Esophagus (tissue), 2 donors: ENCODE measurements around the gene GLOD4. TPM values are rescaled to one million over a fixed set of nuclear protein-coding genes. Genes with fewer than 3 reads are reported as not detected.

Experiments
- H3K27ac ChIP-seq, 2 donors: one replicate each; pipeline ENCODE4 v1.5.1; 2013; ENCODE audit warnings: low read depth in 2 of 2, mild to moderate bottlenecking in 2 of 2, inconsistent platforms in 1 of 2, low read length in 1 of 2, moderate library complexity in 1 of 2
- H3K27me3 ChIP-seq, 2 donors: one replicate each; pipeline ENCODE4 v1.6.1; 2013; ENCODE audit warnings: low read length in 2 of 2, control low read depth in 1 of 2, mild to moderate bottlenecking in 1 of 2; ENCODE audit not compliant: insufficient read depth in 2 of 2, control insufficient read depth in 1 of 2
- H3K36me3 ChIP-seq, 2 donors: one replicate each; pipeline ENCODE4 v1.6.1; 2013; ENCODE audit warnings: low read length in 1 of 2; ENCODE audit not compliant: control insufficient read depth in 2 of 2, insufficient read depth in 2 of 2
- H3K4me1 ChIP-seq, 2 donors: one replicate each; pipeline ENCODE4 v1.6.1; 2013; ENCODE audit warnings: low read length in 1 of 2; ENCODE audit not compliant: control insufficient read depth in 2 of 2, insufficient read depth in 2 of 2
- H3K4me3 ChIP-seq, 2 donors: one replicate each; pipeline ENCODE4 v1.5.1; 2013; ENCODE audit warnings: low read length in 2 of 2, mild to moderate bottlenecking in 2 of 2, low read depth in 1 of 2, moderate library complexity in 1 of 2
- H3K9me3 ChIP-seq, 2 donors: one replicate each; pipeline ENCODE4 v1.6.1; 2013; ENCODE audit warnings: mild to moderate bottlenecking in 2 of 2, low read depth in 1 of 2, low read length in 1 of 2, moderate library complexity in 1 of 2; ENCODE audit not compliant: control insufficient read depth in 2 of 2, insufficient read depth in 1 of 2
- WGBS, 2 donors: extraction: QIAGEN DNeasy Blood & Tissue Kit; methylation state at CpG; one replicate each; pipeline ENCODE4 v1.1.7; 2013; 5-methylcytosine and 5-hydroxymethylcytosine counted together
- polyA plus RNA-seq, 2 donors: library from polyadenylated mRNA; stranded (reverse); fragments of 200-250 nt; gene quantifications; one replicate each; pipeline ENCODE4 v1.2.3, GENCODE V29; 2013
- donor health status: healthy with polysubstance abuse.
- donor health status: Bipolar disorder and iron deficiency.

The GLOD4 gene
- polyA plus RNA-seq, 2 donors, result 20.8 to 34.3 TPM

DNA sequence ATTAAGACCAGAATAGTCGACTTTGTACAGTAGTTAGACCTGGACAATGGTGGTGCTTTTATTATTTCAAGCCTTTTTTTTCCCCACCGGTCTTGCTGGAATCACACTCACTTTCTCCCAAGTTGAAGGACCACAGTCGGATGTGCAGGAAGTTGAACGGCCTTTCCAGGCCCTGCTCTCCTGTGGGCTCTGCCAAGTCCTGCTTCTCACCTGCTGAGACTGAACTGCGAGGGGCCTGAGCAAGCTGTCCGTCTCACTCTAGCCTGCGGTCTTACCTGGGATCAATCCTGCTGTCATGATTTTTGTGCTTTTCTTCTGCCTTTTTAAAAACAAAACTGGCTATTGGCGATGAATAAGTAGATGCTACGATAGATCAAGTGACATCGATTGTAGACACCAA is 48.3 kb downstream of the GLOD4 start:
- no peaks in the 10 kb centered on the region for H3K27me3 ChIP-seq
- H3K36me3 ChIP-seq, result peaks cover 0 to 3% of the 10 kb centered on the region in 2 donors
- WGBS, 2 donors, result 62% methylated on average over 10 of the region's 10 CpGs
- H3K4me3 ChIP-seq, result peak overlapping the region in 1 of 2 donors; percentile 74
- H3K4me1 ChIP-seq, result peaks cover 0 to 7% of the 10 kb centered on the region in 2 donors
- no peaks in the 10 kb centered on the region for H3K9me3 ChIP-seq
- peak overlapping the region in 1 of 2 donors; percentile 90 for H3K27ac ChIP-seq

DNA sequence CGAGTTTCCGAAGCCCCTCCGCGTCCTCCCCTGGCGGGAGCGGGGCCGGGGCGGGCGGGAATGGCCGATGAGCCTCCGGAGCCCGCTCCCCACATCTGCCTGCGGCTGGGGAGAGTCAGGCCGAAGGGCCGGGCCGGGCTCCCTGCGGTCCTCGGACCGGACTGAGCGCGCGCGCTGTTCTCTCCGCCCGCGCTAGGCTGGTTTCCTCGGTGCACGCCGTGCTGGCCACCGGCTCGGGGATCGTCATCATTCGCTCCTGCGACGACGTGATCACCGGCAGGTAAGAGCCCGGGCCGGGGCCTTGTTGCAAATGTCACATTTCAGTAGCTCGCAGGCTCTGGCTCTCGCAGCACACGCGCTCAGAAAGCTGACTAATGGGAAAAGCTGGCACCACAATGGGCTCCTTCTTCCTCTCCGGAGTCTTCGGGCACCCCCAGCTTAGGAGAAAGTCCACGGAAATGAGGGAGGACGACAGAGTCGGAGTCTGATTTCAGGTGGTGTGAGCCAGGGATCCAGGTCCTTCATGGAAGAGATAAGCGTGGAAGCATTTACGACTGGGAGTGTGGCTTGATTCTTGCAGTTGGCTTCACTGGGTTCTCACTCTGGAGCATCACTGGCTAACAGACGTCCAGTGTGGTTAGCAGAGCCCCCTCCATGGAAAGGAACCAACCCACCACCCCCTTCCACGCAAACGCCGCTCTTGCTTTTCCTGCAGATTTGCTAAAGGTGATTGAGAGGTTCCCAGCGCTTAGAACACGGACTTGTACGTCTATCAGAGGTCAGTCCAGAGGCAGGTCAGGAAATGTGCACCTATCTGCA is 49.0 kb downstream of the GLOD4 start:
- Histone ChIP-seq H3K9me3 (no peaks in the 10 kb centered on the region), H3K36me3 (peaks cover 0 to 3% of the 10 kb centered on the region in 2 donors), H3K27me3 (no peaks in the 10 kb centered on the region), H3K4me3 (peak overlapping the region; percentile 74 to 76), H3K27ac (peak overlapping the region; percentile 81 to 90), H3K4me1 (peaks cover 0 to 7% of the 10 kb centered on the region in 2 donors)
- 5 to 6% methylated on average over 57 of the region's 57 CpGs for WGBS, 2 donors

DNA sequence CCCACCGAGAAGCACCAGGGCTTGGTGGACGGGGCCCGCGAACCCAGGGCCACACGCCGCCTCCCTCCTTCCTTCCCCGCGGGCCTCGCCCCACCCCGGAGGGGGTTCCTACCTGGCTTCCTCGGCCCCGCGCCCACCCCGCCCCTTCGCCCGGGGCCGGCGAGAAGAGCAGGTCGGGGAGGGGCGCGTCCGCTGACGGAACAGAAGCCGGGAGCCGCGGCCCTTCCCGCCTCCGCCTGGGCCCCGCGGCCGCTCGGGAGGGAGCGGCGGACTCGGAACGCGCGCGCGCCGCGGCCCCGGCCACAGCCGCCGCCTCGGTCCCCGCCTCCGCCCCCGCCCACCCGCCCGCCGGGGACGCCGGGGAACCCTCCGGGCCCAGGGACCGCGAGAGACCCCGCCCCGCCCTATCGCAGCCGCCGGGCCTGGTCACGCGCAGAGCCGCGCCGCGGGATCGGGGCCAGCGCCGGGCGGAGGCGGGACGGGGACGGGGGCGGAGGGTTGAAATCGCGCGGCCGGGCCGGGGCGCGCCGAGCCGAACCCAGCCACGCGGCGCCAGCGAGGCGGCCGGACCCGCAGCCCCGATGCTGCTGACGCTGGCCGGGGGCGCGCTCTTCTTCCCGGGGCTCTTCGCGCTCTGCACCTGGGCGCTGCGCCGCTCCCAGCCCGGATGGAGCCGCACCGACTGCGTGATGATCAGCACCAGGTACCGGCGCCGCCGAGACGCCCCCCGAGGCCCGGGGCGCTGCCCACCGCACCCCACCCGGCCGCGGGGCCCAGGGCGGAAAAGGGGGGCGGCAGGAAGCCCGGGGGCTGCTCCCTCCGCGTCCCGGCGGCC is 49.8 kb downstream of the GLOD4 start, which contains the start of gene TLCD3A:
TLCD3A (plus strand) TSS at position 530 of the 835 bp plus-strand sequence; CDS start at position 582, 52 bp downstream.
- 1% methylated on average over 77 to 126 of the region's 126 CpGs for WGBS, 2 donors
- H3K27ac ChIP-seq, result peak within 1 kb of the TSS; percentile 81 to 90
- no peaks in the 10 kb centered on the region for H3K9me3 ChIP-seq
- no peaks in the 10 kb centered on the region for H3K27me3 ChIP-seq
- H3K36me3 ChIP-seq, result peaks cover 0 to 2% of the 10 kb centered on the region in 2 donors
- peak within 1 kb of the TSS; percentile 74 to 76 for H3K4me3 ChIP-seq
- H3K4me1 ChIP-seq, result peaks cover 0 to 7% of the 10 kb centered on the region in 2 donors

DNA sequence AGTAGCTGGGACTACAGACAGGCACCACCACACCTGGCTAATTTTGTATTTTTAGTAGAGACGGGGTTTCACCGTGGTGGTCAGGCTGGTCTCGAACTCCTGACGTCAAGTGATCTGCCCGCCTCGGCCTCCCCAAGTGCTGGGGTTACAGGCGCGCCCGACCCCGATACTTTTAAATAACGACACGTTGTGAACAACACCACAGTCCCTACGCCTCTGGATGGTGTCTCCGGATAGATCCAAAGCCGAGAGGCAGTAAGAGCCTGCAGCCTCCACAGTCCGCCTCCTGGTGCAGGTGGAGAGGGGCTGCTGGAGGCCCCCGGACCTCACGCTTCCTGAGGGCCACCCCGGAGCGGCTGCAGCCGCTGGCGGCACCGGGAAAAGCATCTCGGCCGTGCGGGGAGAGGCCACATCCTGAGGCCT is 50.4 kb downstream of the GLOD4 start:
- 7 to 8% methylated on average over 23 to 26 of the region's 26 CpGs for WGBS, 2 donors
- H3K4me1 ChIP-seq, result peaks cover 0 to 7% of the 10 kb centered on the region in 2 donors
- H3K27me3 ChIP-seq, result no peaks in the 10 kb centered on the region

DNA sequence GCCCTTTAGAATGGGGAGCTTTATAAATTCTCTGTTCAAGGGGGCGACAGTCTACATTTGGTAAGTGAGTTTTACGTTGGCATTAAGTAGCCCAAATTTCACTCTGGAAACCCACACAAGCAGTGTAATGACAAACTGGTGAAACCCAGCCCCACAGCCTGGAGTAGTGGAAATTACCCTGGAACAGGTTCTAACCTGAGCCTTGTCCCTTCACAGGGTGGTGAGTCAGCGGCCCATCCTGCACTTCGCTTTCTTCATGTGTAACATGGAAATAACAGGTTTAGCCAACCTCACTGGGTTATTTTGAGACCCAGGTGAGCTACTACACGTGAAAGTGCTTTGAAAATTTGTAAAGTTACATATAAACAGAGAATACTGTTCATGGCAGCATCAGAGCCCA is 53.2 kb downstream of the GLOD4 start:
- no peaks in the 10 kb centered on the region for H3K27me3 ChIP-seq
- WGBS, 2 donors, result 51 to 68% methylated on average over 5 of the region's 5 CpGs
- H3K9me3 ChIP-seq, result no peaks in the 10 kb centered on the region
- H3K4me1 ChIP-seq, result peaks cover 0 to 10% of the 10 kb centered on the region in 2 donors
- H3K4me3 ChIP-seq, result no peak overlapping the region
- peaks cover 0 to 2% of the 10 kb centered on the region in 2 donors for H3K36me3 ChIP-seq
- H3K27ac ChIP-seq, result peak overlapping the region; percentile 88 to 95

More for the DNA sequence above, 50.4 kb downstream of the GLOD4 start:
- Histone ChIP-seq H3K27ac (peak overlapping the region; percentile 81 to 90), H3K4me3 (peak overlapping the region; percentile 74 to 76), H3K36me3 (peaks cover 0 to 2% of the 10 kb centered on the region in 2 donors), H3K9me3 (no peaks in the 10 kb centered on the region)

DNA sequence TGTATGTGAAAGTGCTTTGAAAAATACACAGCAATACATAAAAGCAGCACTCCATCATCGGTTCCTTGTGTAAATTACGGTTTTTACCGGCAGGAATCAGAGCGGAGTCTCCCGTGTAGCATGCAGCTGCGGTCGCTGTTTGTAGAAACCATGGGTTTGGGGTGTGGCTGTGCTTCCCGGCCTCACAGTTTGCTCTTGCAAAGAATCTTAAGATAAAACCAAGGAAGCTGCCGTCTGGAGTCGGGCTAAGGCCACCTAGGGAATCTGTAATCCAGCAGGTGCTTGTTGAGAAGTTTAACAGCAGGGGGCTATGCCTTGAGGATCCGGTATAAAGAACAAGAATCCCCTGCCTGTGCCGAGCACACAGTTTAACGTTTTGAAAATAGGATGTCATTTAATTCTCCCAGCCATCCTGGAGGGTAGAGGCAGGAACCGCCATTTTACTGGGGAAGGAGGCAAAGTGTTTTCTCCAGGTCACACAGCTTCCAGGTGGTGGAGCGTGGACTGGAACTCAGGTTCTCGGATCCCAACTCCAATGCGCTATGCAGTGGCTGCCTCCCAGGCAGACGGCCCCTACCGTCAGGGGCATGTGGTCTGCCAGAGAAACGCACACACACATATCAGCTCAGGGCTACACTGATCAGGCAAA is 55.7 kb downstream of the GLOD4 start:
- Histone ChIP-seq H3K36me3 (peaks cover 0 to 2% of the 10 kb centered on the region in 2 donors), H3K9me3 (no peaks in the 10 kb centered on the region), H3K4me3 (no peak overlapping the region), H3K27ac (peak overlapping the region; percentile 48 to 64), H3K27me3 (no peaks in the 10 kb centered on the region), H3K4me1 (peaks cover 0 to 3% of the 10 kb centered on the region in 2 donors)
- 45 to 48% methylated on average over 20 of the region's 20 CpGs for WGBS, 2 donors

DNA sequence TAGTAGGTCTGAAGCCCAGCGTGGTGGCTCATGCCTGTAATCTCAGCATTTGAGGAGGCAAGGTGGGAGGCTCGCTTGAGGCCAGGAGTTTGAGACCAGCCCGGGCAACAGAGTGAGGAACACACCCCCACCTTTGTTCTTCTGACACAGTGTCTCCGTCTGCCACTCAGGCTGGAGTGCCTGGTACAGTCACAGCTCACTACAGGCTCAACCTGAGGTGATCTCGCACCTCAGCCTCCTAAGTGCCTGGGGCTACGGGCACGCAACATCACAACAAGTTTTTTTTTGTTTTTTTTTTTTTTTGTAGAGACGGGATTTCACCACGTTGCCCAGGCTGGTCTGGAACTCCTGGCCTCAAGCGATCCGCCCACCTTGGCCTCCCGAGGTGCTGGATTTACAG is 56.3 kb downstream of the GLOD4 start:
- peaks cover 0 to 3% of the 10 kb centered on the region in 2 donors for H3K4me1 ChIP-seq
- peak overlapping the region; percentile 27 to 63 for H3K27ac ChIP-seq
- H3K27me3 ChIP-seq, result no peaks in the 10 kb centered on the region
- 55 to 67% methylated on average over 11 to 12 of the region's 12 CpGs for WGBS, 2 donors
- H3K4me3 ChIP-seq, result no peak overlapping the region
- peaks cover 0 to 2% of the 10 kb centered on the region in 2 donors for H3K36me3 ChIP-seq
- no peaks in the 10 kb centered on the region for H3K9me3 ChIP-seq

DNA sequence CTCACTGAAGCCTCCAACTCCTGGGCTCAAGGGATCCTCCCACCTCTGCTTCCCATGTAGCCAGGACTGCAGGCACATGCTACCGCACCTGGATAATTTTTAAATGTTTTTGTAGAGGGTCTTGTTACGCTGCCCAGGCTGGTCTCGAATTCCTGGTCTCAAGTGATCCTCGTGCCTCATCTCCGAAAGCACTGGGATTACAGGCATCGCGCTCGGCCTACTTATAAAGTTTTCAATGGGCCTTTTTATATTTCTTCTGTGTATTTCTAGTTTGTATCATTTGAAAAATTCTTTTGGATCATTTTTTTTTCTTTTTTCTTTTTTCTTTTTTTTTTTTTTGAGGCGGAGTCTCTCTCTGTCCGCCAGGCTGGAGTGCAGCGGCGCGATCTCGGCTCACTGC is 57.0 kb downstream of the GLOD4 start:
- no peaks in the 10 kb centered on the region for H3K9me3 ChIP-seq
- 90 to 97% methylated on average over 14 of the region's 14 CpGs for WGBS, 2 donors
- no peaks in the 10 kb centered on the region for H3K36me3 ChIP-seq
- peaks cover 0 to 3% of the 10 kb centered on the region in 2 donors for H3K4me1 ChIP-seq
- no peak overlapping the region for H3K27ac ChIP-seq
- no peak overlapping the region for H3K4me3 ChIP-seq
- H3K27me3 ChIP-seq, result no peaks in the 10 kb centered on the region

DNA sequence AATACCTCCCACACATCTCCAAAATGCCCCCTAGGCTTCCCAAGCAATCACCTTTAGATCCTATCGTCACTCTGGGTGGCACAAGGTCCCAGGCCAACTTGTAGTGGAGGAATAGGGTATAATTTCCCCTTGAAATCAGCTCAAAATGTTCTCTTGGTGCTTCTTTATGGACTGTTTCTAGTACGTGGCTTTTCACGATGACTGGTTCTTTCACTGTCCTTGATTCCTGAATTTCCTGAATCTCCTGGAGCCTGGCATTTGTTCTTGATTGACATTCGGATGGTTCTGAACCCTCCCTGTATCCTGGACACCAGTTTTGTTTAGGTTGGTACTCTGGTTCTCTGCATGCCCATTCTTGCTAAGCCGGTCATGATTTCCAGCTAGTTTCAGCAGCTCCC is 60.5 kb downstream of the GLOD4 start:
- no peak overlapping the region for H3K4me3 ChIP-seq
- WGBS, 2 donors, result 51 to 59% methylated on average over 5 of the region's 5 CpGs
- no peaks in the 10 kb centered on the region for H3K36me3 ChIP-seq
- H3K9me3 ChIP-seq, result no peaks in the 10 kb centered on the region
- H3K27me3 ChIP-seq, result no peaks in the 10 kb centered on the region
- H3K4me1 ChIP-seq, result peaks cover 0 to 3% of the 10 kb centered on the region in 2 donors
- H3K27ac ChIP-seq, result peak overlapping the region; percentile 78 to 87
